GM19099 (cell line): Measurements from ENCODE around the gene SCD5.

Source experiments
- POLR2A ChIP-seq: IDR thresholded peaks from 3 replicates; pipeline ENCODE4 v1.6.1; 2011; ENCODE audit warnings: low read depth; ENCODE audit not compliant: insufficient read length; ENCODE audit errors: extremely low read depth

The SCD5 gene

GRCh38 chr4:82624819-82625218 lies 173.8 kb downstream of the SCD5 start:
- TF ChIP-seq POLR2A = no peak

GRCh38 chr4:82623121-82623683 lies 175.4 kb downstream of the SCD5 start:
- no peak for TF ChIP-seq POLR2A

DNA sequence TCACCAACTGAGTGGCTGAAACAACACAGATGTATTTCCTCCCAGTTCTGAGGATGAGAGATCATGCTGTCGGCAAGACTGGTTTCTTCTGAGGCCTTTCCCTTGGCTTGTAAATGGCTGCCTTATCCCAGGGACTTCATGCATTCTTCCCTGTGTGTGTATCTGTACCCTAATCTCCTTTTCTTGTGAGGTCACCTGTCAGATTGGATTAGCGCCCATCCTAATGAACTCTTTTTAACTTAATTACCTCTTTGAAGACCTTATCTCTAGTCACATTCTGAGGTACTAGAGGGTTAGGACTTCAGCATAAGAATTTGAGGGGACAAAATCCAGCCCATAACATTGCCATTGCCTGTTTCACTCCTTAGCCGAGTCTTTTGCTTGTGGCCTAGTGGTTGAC lies 177.3 kb downstream of the SCD5 start:
- TF ChIP-seq POLR2A = no peak

- TF ChIP-seq POLR2A = no peak
These were observed 178.4 kb downstream of the SCD5 start for GRCh38 chr4:82620126-82620735.

DNA sequence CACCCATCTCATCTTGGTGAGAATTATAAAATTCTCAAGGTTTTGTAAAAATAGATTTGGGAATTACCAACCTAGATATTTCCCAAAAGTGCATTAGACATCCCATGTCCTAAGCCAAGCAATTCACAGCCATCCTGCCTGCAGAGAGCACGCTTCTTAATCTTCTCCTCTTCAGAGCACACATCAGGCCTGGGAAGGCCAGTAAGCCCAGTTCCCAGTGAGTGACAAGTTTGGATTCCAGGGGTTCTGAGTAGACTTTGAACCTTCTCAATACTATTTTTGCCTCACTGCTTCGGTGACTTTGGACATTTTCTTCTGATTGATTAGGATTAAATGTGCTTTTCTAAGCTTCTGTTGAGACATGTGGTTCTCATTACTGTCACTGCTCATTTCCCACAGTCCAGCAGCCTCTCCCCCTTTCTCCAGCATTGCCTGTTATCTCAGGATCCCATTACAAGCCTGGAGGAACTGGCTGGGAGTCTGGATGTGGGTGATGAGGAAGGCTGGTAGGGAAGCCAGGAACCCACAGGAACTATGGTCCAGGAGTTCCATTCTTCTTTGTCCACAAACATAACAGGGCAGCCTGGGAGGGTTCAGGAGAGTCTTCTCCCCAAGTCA lies 180.4 kb downstream of the SCD5 start:
- TF ChIP-seq POLR2A = no peak

GRCh38 chr4:82614838-82615449 lies 183.7 kb downstream of the SCD5 start:
- no peak for TF ChIP-seq POLR2A

GRCh38 chr4:82613121-82613520 lies 185.5 kb downstream of the SCD5 start:
- TF ChIP-seq POLR2A = no peak

DNA sequence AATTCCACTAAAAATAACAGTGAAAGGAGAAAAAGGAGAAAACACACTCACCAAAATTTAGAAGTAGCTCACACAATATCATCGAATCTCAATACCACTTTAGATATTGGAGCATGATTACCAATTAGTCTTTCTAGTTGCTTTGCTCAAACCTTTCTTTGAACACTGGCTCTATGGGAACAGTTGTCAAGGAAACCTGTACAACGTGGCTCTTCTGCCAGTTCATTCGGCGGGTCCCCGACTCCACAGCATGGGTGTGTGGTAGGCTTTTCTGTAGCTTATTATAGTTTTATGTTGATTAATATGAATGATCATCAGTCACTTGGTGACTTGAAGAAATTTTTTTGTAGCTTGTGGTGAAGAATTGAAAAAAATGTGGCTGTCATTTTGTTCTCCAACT lies 186.6 kb downstream of the SCD5 start:
- TF ChIP-seq POLR2A = no peak

DNA sequence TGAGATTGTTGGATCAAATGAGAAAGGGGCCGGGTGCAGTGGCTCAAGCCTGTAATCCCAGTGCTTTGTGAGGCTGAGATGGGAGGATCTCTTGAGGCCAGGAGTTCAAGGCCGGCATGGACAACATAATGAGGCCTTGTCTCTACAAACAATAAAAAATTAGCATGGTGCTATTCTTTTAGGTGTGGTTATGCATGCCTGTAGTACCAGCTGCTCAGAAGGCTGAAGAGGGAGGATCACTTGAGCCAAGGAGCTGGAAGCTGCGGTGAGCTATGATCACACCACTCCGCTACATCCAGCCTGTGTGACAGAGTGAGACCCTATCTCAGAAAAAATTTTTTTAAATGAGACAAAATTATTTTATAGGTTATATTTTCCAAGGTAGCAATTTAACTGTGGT lies 187.1 kb downstream of the SCD5 start:
- TF ChIP-seq POLR2A = no peak

DNA sequence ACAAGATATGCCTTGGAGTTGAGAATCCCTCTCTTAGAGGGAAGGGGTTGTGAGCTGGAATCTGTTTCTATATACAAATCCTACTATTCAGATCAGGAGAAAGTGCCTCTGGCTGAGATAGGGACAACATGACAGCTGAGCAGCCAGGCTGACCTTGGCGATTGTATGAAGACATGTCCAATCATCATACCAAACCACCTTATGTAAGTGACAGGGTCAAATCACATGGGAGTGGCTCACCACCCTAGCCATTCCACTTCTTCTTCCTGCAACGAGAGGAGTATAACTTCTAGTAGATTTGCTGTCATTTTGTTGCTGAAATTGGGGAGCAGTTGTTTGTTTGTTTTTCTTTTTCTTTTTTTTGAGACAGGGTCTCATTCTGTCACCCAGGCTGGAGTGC lies 188.6 kb downstream of the SCD5 start:
- TF ChIP-seq POLR2A = no peak

GRCh38 chr4:82606622-82607021 lies 192.0 kb downstream of the SCD5 start:
- no peak for TF ChIP-seq POLR2A

DNA sequence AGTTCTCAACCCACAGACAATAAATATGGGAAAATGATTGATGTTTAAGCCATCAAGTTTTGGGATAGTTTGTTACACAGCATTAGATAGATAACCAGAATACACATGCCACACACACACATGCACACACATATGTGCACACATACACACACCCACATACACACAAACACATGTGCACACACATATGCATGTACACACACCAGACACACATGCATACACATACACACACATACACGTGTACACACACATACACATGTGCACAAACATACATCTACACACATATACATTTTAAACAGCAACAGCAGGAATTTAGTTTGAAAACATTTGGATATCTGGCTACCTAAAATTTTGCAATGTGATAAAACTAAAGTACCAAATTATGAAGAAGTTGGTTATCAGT lies 194.1 kb downstream of the SCD5 start:
- TF ChIP-seq POLR2A = no peak

- no peak for TF ChIP-seq POLR2A
These were observed 197.2 kb downstream of the SCD5 start for GRCh38 chr4:82601242-82602015.

DNA sequence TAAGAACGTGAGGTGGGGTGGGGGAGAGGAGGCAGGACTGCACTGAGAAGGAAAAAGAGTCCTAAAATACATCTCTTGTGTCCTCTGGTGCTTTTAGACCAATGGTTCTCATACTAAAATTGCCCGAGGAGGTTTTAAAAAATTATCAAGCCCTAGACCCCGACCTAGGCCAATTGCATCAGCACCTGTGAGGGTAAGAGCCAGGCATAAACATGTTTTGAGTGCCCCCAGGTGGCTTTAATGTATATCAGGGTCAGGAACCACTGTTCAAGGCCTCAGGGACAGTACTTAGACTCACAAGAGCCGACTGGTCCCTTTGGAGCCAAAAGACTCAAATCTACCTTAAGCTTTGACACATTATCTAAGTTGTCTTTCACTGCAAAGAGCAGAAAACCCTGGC lies 199.3 kb downstream of the SCD5 start:
- no peak for TF ChIP-seq POLR2A

GRCh38 chr4:82594456-82594855 lies 204.1 kb downstream of the SCD5 start:
- TF ChIP-seq POLR2A = no peak
